ENCODE measurements around the gene SCGB1A1. TPM values are rescaled to one million over a fixed set of nuclear protein-coding genes. Genes with fewer than 3 reads are reported as not detected.

SCGB1A1 gene
- total and polyA plus RNA-seq, 2 donors (not counting 1 experiment from before 2014, with no cell fraction given): not detected

- Mint-ChIP-seq H3K27me3 (peaks cover 14% of the 10 kb centered on the region), H3K9me3 (ENCODE audit: insufficient read depth) (no peaks in the 10 kb centered on the region), H3K4me3 (no peak overlapping the region), H3K27ac (no peak overlapping the region), H3K4me1 (peaks cover 11% of the 10 kb centered on the region)
- intact Hi-C loops (cut with micrococcal nuclease): loop anchor here (5.0 to 10.0 kb wide), 2 partner anchors 385 to 483 kb away; partner anchors contain the start of genes SLC3A2 and TMEM179B
- ATAC-seq (ENCODE audit: low read depth) (no peak), DNase-seq (no peak)
- Histone ChIP-seq H3K27me3 (replicated peaks in 1 of 4; ENCODE audit: control extremely low read depth in 1 of 4, control insufficient read depth in 3 of 4, insufficient read depth in 4 of 4, low read length in 3 of 4) (peaks cover 0 to 8% (median 0%) of the 10 kb centered on the region in 4 experiments), H3K27ac (ENCODE audit: low read length in 2 of 2) (no peak overlapping the region), H4K20me1 (ENCODE audit: control insufficient read depth, insufficient read depth, low read length, poor library complexity, severe bottlenecking) (no peaks in the 10 kb centered on the region), H3K36me3 (replicated peaks in 1 of 2; ENCODE audit: control extremely low read depth in 1 of 2, control insufficient read depth in 1 of 2, extremely low read depth in 1 of 2, insufficient read depth in 2 of 2, low read length in 1 of 2) (no peaks in the 10 kb centered on the region), H3K4me2 (replicated peaks; ENCODE audit: low read depth, low read length, poor library complexity, severe bottlenecking) (no peak overlapping the region), H3K9me3 (ENCODE audit: control extremely low read depth in 1 of 3, control insufficient read depth in 2 of 3, insufficient read depth in 1 of 3, low read length in 2 of 3) (no peaks in the 10 kb centered on the region), H3K4me3 (ENCODE audit: control extremely low read depth in 1 of 5, extremely low read depth in 1 of 5, insufficient read depth in 1 of 5, low read depth in 2 of 5, low read length in 4 of 5) (no peak overlapping the region), H3K9ac (ENCODE audit: low read length) (no peak overlapping the region), H3K4me1 (ENCODE audit: control insufficient read depth in 2 of 2, insufficient read depth in 2 of 2, low read length in 2 of 2) (peaks cover 9 to 11% of the 10 kb centered on the region in 2 donors), H3K79me2 (ENCODE audit: control insufficient read depth, insufficient read depth, low read length) (no peaks in the 10 kb centered on the region), H2AFZ (ENCODE audit: insufficient read depth, low read depth, low read length, poor library complexity, severe bottlenecking) (no peak overlapping the region)
- ChIA-PET CTCF (interaction anchor here (1.5 kb wide), 2 partner anchors 25 to 144 kb away, joined by 3 to 4 read pairs; no protein-coding TSS in a partner anchor), POLR2A (no interaction called here)
- no peak for TF ChIP-seq EZH2 (IDR thresholded peaks at IDR 0.05; ENCODE audit: borderline replicate concordance, insufficient read depth, low read depth, low read length, poor library complexity, severe bottlenecking)
- TF ChIP-seq CTCF (IDR thresholded peaks at IDR 0.05): no peak
- 55% methylated on average over 9 of the region's 10 CpGs for WGBS (ENCODE audit: insufficient coverage)
Observed at GRCh38 chr11:62399172-62399877, 19.5 kb upstream of the SCGB1A1 start.

GRCh38 chr11:62399878-62400266 is 19.0 kb upstream of the SCGB1A1 start:
- TF ChIP-seq CTCF (IDR thresholded peaks at IDR 0.05) (no peak), EZH2 (IDR thresholded peaks at IDR 0.05; ENCODE audit: borderline replicate concordance, insufficient read depth, low read depth, low read length, poor library complexity, severe bottlenecking) (no peak)
- Histone ChIP-seq H3K4me2 (replicated peaks; ENCODE audit: low read depth, low read length, poor library complexity, severe bottlenecking) (no peak overlapping the region), H3K4me3 (ENCODE audit: control extremely low read depth in 1 of 5, extremely low read depth in 1 of 5, insufficient read depth in 1 of 5, low read depth in 2 of 5, low read length in 4 of 5) (no peak overlapping the region), H2AFZ (ENCODE audit: insufficient read depth, low read depth, low read length, poor library complexity, severe bottlenecking) (no peak overlapping the region), H3K79me2 (ENCODE audit: control insufficient read depth, insufficient read depth, low read length) (no peaks in the 10 kb centered on the region), H4K20me1 (ENCODE audit: control insufficient read depth, insufficient read depth, low read length, poor library complexity, severe bottlenecking) (no peaks in the 10 kb centered on the region), H3K9ac (ENCODE audit: low read length) (no peak overlapping the region), H3K27me3 (replicated peaks in 1 of 4; ENCODE audit: control extremely low read depth in 1 of 4, control insufficient read depth in 3 of 4, insufficient read depth in 4 of 4, low read length in 3 of 4) (peaks cover 0 to 8% (median 0%) of the 10 kb centered on the region in 4 experiments), H3K36me3 (replicated peaks in 1 of 2; ENCODE audit: control extremely low read depth in 1 of 2, control insufficient read depth in 1 of 2, extremely low read depth in 1 of 2, insufficient read depth in 2 of 2, low read length in 1 of 2) (no peaks in the 10 kb centered on the region), H3K4me1 (ENCODE audit: control insufficient read depth in 2 of 2, insufficient read depth in 2 of 2, low read length in 2 of 2) (peaks cover 9 to 11% of the 10 kb centered on the region in 2 donors), H3K27ac (ENCODE audit: low read length in 2 of 2) (no peak overlapping the region), H3K9me3 (ENCODE audit: control extremely low read depth in 1 of 3, control insufficient read depth in 2 of 3, insufficient read depth in 1 of 3, low read length in 2 of 3) (no peaks in the 10 kb centered on the region)
- 85% methylated on average over 7 of the region's 7 CpGs for WGBS (ENCODE audit: insufficient coverage)
- ChIA-PET POLR2A (no interaction called here), CTCF (interaction anchor here (1.5 kb wide), 2 partner anchors 25 to 143 kb away, joined by 3 to 4 read pairs; no protein-coding TSS in a partner anchor)
- Mint-ChIP-seq H3K4me3 (no peak overlapping the region), H3K27me3 (peaks cover 15% of the 10 kb centered on the region), H3K9me3 (ENCODE audit: insufficient read depth) (no peaks in the 10 kb centered on the region), H3K27ac (no peak overlapping the region), H3K4me1 (peaks cover 10% of the 10 kb centered on the region)
- no peak for ATAC-seq (ENCODE audit: low read depth)
- intact Hi-C loops (cut with micrococcal nuclease): loop anchor here (5.0 to 10.0 kb wide), 2 partner anchors 385 to 482 kb away; partner anchors contain the start of genes SLC3A2 and TMEM179B
- no peak for DNase-seq

Data from B cell (primary cell).